HL-60 (cell line): Measurements from ENCODE around the gene VPS51.
A peak's percentile ranks its signal among the peaks of the same experiment; 100 is the strongest.

Experiments
- DNase-seq, 2 experiments: peaks; one replicate each; pipeline ENCODE4 v3.0.0-alpha.2; 2010 to 2020; ENCODE audit warnings: low read depth in 1 of 2, low spot score in 1 of 2
- H3K27ac ChIP-seq: fragments of 250-450 bp; sonication (Bioruptor Pico); replicated peaks from 2 replicates; pipeline ENCODE4 v1.5.1; 2020; ENCODE audit warnings: mild to moderate bottlenecking, moderate library complexity
- H3K27me3 ChIP-seq: fragments of 250-450 bp; sonication (Bioruptor Pico); 2 replicates; pipeline ENCODE4 v1.5.1; 2021; ENCODE audit warnings: mild to moderate bottlenecking, moderate library complexity; ENCODE audit not compliant: insufficient read depth, poor library complexity, severe bottlenecking
- H3K4me3 ChIP-seq: replicated peaks from 2 replicates; pipeline ENCODE4 v1.5.1; 2011; ENCODE audit warnings: mild to moderate bottlenecking, control low read depth, low read length; ENCODE audit not compliant: insufficient read depth
- GABPA ChIP-seq: IDR thresholded peaks from 2 replicates; pipeline ENCODE4 v1.6.1; 2012; ENCODE audit warnings: low read depth
- POLR2AphosphoS5 ChIP-seq: IDR thresholded peaks from 2 replicates; pipeline ENCODE4 v1.6.1; 2012; ENCODE audit warnings: low read depth
- SPI1 ChIP-seq: IDR thresholded peaks from 2 replicates; pipeline ENCODE4 v1.6.1; 2012; ENCODE audit warnings: low read depth, mild to moderate bottlenecking, borderline replicate concordance
- TF ChIP-seq, protein P1 (sequence below): IDR thresholded peaks from 2 replicates; pipeline ENCODE4 v1.6.1; 2012; ENCODE audit warnings: low read depth; ENCODE audit not compliant: insufficient replicate concordance
- TF ChIP-seq, protein P2 (sequence below): IDR thresholded peaks from one replicate; pipeline ENCODE4 v1.5.1; 2011; ENCODE audit warnings: low read length, control low read depth, inconsistent platforms; ENCODE audit not compliant: insufficient read depth

The VPS51 gene

DNA sequence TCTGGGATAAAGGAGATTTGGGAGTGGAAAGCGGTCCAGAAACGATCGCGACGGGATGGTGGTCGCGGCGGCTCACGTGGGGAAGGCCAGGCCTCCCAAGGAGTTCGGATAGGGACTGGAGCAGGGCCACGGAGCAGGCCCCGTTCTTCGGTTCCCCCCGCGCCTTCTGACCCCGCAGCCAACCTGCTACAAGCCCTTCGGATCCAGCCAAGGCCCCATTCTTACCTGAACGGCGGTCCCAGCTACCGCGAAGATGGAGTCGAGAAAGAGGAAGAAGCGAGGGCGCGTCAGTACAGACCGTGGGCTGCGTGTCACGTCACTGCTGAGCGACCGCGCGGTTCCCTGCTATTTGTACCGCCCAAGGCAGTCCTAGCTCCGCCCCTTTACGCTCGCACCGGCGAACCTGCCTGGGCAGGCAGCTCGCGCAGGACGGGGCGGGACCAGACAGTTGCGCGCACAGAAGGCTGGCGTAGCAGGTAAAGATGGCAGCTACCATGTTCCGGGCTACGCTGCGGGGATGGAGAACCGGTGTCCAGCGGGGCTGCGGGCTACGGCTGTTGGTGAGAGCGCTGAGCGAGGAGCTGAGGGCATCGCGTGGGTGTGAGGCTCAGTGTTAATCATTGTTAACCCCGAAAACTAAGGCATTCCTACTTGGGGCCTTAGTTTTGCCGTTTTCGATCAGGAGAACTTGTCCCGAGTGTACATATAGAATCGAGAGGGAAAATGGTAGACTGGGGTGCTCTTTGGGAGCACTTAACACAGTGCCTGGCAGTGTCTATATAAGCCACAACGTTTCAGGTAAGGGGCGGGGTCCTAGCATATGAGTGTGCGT is 26.1 kb downstream of the VPS51 start, which contains the start of the genes FAU and MRPL49:
TSS of gene FAU (minus strand) at position 270 of the 832 bp plus-strand sequence. CDS start 321 bp downstream, outside the sequence.
TSS of gene MRPL49 (plus strand) at position 457 of the 832 bp plus-strand sequence. CDS start at position 483, 26 bp downstream.
- peak within 1 kb of the TSS; percentile 92 for H3K27ac ChIP-seq
- H3K4me3 ChIP-seq = peak within 1 kb of the TSS; percentile 76
- TF ChIP-seq, protein P1, sequence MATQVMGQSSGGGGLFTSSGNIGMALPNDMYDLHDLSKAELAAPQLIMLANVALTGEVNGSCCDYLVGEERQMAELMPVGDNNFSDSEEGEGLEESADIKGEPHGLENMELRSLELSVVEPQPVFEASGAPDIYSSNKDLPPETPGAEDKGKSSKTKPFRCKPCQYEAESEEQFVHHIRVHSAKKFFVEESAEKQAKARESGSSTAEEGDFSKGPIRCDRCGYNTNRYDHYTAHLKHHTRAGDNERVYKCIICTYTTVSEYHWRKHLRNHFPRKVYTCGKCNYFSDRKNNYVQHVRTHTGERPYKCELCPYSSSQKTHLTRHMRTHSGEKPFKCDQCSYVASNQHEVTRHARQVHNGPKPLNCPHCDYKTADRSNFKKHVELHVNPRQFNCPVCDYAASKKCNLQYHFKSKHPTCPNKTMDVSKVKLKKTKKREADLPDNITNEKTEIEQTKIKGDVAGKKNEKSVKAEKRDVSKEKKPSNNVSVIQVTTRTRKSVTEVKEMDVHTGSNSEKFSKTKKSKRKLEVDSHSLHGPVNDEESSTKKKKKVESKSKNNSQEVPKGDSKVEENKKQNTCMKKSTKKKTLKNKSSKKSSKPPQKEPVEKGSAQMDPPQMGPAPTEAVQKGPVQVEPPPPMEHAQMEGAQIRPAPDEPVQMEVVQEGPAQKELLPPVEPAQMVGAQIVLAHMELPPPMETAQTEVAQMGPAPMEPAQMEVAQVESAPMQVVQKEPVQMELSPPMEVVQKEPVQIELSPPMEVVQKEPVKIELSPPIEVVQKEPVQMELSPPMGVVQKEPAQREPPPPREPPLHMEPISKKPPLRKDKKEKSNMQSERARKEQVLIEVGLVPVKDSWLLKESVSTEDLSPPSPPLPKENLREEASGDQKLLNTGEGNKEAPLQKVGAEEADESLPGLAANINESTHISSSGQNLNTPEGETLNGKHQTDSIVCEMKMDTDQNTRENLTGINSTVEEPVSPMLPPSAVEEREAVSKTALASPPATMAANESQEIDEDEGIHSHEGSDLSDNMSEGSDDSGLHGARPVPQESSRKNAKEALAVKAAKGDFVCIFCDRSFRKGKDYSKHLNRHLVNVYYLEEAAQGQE = peak; percentile 48
- TF ChIP-seq SPI1 (peak; percentile 70; the same call in 1 of the 2 replicates), POLR2AphosphoS5 (peak; percentile 95), GABPA (no peak)
- TF ChIP-seq, protein P2, sequence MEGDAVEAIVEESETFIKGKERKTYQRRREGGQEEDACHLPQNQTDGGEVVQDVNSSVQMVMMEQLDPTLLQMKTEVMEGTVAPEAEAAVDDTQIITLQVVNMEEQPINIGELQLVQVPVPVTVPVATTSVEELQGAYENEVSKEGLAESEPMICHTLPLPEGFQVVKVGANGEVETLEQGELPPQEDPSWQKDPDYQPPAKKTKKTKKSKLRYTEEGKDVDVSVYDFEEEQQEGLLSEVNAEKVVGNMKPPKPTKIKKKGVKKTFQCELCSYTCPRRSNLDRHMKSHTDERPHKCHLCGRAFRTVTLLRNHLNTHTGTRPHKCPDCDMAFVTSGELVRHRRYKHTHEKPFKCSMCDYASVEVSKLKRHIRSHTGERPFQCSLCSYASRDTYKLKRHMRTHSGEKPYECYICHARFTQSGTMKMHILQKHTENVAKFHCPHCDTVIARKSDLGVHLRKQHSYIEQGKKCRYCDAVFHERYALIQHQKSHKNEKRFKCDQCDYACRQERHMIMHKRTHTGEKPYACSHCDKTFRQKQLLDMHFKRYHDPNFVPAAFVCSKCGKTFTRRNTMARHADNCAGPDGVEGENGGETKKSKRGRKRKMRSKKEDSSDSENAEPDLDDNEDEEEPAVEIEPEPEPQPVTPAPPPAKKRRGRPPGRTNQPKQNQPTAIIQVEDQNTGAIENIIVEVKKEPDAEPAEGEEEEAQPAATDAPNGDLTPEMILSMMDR = no peak
- DNase-seq = peak; percentile 99
- no peaks in the 10 kb centered on the region for H3K27me3 ChIP-seq

DNA sequence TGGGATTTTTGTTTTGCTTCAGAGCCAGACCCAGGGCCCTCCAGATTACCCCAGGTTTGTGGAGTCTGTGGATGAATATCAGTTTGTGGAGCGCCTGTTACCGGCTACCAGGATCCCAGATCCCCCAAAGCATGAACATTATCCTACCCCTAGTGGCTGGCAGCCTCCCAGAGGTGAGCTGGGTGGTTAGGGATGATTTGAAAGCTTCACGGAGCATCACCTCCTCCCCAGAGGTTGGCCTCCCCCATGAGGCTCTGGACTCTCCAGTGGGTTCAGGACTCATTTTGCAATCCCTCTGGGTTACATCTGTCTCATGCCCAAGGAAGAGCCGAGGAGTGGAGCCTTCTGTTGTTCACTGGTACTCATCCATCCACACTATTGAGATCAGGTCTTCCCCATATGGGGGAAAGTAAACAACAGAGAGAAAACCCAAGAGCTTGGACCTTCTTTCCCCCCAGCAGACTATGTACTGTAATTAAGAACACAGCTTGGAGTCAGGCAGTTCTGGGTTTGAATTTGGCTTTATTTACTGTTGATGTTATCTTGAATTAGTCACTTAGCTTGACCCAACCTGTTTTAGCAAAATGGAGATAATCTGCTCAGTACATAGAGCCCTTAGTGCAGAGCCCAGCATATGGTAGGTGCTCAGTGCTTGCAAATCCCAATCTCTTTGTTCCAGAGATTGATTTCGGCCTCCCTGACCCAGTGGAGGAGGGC is 28.6 kb downstream of the VPS51 start:
- Histone ChIP-seq H3K27me3 (no peaks in the 10 kb centered on the region), H3K4me3 (no peak overlapping the region), H3K27ac (no peak overlapping the region)
- no peak for DNase-seq
- TF ChIP-seq SPI1 (no peak), GABPA (no peak), POLR2AphosphoS5 (no peak)
- TF ChIP-seq, protein P2 = no peak
- TF ChIP-seq, protein P1 = no peak

- no peak for DNase-seq
- Histone ChIP-seq H3K27me3 (no peaks in the 10 kb centered on the region), H3K4me3 (no peak overlapping the region), H3K27ac (no peak overlapping the region)
- TF ChIP-seq, protein P1 = no peak
- TF ChIP-seq, protein P2 = no peak
- TF ChIP-seq GABPA = no peak
- no peak for TF ChIP-seq POLR2AphosphoS5
- no peak for TF ChIP-seq SPI1
These were observed 29.4 kb downstream of the VPS51 start for GRCh38 chr11:65125197-65126056.
